Testis (tissue), 3 donors: ENCODE measurements around the gene NXPH2. TPM values are rescaled to one million over a fixed set of nuclear protein-coding genes. Genes with fewer than 3 reads are reported as not detected.

Experiments used
- DNase-seq: peaks from one replicate; pipeline ENCODE4 v3.0.0-alpha.2; 2019
- H3K27ac ChIP-seq, 2 donors: fragments of 200-600 bp; sonication (generic); one replicate each; pipeline ENCODE4 v1.5.1; 2019
- H3K27me3 ChIP-seq: fragments of 200-600 bp; sonication (generic); one replicate; pipeline ENCODE4 v1.5.1; 2019
- H3K36me3 ChIP-seq: fragments of 200-600 bp; sonication (generic); one replicate; pipeline ENCODE4 v1.5.1; 2017; ENCODE audit warnings: low read depth; ENCODE audit errors: missing control alignments
- H3K4me1 ChIP-seq: fragments of 200-600 bp; sonication (generic); one replicate; pipeline ENCODE4 v1.5.1; 2019
- H3K4me3 ChIP-seq, 2 donors: fragments of 200-600 bp; sonication (generic); one replicate each; pipeline ENCODE4 v1.5.1; 2017 to 2019
- H3K9me3 ChIP-seq: fragments of 200-600 bp; sonication (generic); one replicate; pipeline ENCODE4 v1.5.1; 2017
- POLR2A ChIP-seq: fragments of 450-650 bp; IDR thresholded peaks from one replicate; pipeline ENCODE4 v1.6.1; 2017; ENCODE audit warnings: antibody characterized with exemption, mild to moderate bottlenecking, moderate library complexity
- WGBS, 2 donors: methylation state at CpG; one replicate each; pipeline ENCODE4 v1.1.5; 2018; 5-methylcytosine and 5-hydroxymethylcytosine counted together
- intact Hi-C: fragments of 100-400 bp; cut with DNase I; formaldehyde crosslinking; loops from one replicate; pipeline ENCODE4 v1.15.1; 2023; ENCODE audit warnings: low total_unique reads
- polyA plus RNA-seq: library from polyadenylated mRNA; stranded (reverse); fragments of 350-450 nt; fragmentation: Illumina TruSeq; extraction: RNeasy Lipid Tissue Mini Kit (QIAGEN cat#74804); gene quantifications from one replicate; pipeline ENCODE4 v1.2.3, GENCODE V29; 2014; ENCODE audit warnings: low read depth, low replicate concordance; ENCODE audit not compliant: insufficient read depth
- total RNA-seq, 2 donors: library from RNA; depleted of rRNA; stranded (reverse); fragments of >200 nt; gene quantifications; one replicate each; pipeline ENCODE4 v1.2.3, GENCODE V29; 2016
- TF ChIP-seq, protein P1 (sequence below), 3 experiments: fragments of 450-650 bp in 2 of 3; fragments of 200-600 bp in 1 of 3; sonication (generic) in 1 of 3; IDR thresholded peaks; one replicate each; pipeline ENCODE4 v1.5.1; 2016 to 2019; ENCODE audit warnings: antibody characterized with exemption in 3 of 3, mild to moderate bottlenecking in 2 of 3, moderate library complexity in 1 of 3

The NXPH2 gene
- total and polyA plus RNA-seq, 3 donors from 2014 or later: 0.63 TPM; not detected in 2

DNA sequence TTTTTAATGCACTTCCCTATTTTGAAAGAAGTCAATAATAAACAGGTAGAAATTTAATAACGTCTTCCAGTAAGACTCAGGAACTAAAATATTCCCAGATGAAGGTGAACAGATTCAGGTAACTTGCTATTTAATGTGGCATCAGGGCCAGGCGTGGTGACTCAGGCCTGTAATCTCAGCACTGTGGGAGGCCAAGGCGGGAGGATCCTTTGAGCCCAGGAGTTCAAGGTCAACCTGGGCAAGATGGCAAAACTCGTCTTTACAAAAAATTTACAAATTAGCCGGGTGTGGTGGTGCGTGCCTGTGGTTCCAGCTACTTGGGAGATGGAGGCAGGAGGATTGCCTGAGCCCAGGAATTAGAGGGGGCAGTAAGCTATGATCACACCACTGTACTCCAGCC lies 81.8 kb downstream of the NXPH2 start:
- Histone ChIP-seq H3K27ac (no peak overlapping the region), H3K27me3 (no peaks in the 10 kb centered on the region), H3K9me3 (no peaks in the 10 kb centered on the region), H3K4me1 (no peaks in the 10 kb centered on the region), H3K36me3 (no peaks in the 10 kb centered on the region), H3K4me3 (no peak overlapping the region)
- DNase-seq: no peak
- intact Hi-C loops: no loop called here
- TF ChIP-seq POLR2A: no peak
- TF ChIP-seq, protein P1, sequence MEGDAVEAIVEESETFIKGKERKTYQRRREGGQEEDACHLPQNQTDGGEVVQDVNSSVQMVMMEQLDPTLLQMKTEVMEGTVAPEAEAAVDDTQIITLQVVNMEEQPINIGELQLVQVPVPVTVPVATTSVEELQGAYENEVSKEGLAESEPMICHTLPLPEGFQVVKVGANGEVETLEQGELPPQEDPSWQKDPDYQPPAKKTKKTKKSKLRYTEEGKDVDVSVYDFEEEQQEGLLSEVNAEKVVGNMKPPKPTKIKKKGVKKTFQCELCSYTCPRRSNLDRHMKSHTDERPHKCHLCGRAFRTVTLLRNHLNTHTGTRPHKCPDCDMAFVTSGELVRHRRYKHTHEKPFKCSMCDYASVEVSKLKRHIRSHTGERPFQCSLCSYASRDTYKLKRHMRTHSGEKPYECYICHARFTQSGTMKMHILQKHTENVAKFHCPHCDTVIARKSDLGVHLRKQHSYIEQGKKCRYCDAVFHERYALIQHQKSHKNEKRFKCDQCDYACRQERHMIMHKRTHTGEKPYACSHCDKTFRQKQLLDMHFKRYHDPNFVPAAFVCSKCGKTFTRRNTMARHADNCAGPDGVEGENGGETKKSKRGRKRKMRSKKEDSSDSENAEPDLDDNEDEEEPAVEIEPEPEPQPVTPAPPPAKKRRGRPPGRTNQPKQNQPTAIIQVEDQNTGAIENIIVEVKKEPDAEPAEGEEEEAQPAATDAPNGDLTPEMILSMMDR (IDR thresholded peaks at IDR 0.05): no peak
- WGBS, 2 donors: 76 to 78% methylated on average over 6 of the region's 6 CpGs

DNA sequence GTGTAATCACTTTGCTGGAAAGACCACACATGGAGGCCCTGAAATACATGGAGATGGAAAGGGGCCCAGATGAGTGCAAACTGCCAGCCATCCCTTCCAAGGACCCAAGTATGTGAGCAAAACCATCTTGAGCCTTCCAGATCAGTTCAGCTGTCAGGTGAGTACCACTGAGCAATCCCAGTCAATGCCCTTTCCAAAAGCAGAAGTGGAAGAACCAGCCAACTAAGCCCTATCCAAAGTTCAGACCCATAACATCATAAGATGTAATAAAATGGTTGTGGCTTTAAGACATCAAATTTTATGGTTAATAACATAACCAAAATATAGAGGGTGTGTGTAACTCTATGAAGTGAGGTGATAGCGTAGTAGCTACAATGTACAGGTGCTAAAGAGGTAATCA lies 88.5 kb downstream of the NXPH2 start:
- Histone ChIP-seq H3K27ac (no peak overlapping the region), H3K4me1 (no peaks in the 10 kb centered on the region), H3K36me3 (no peaks in the 10 kb centered on the region), H3K27me3 (no peaks in the 10 kb centered on the region), H3K4me3 (no peak overlapping the region), H3K9me3 (no peaks in the 10 kb centered on the region)
- TF ChIP-seq, protein P1 (IDR thresholded peaks at IDR 0.05): no peak
- no peak for TF ChIP-seq POLR2A
- intact Hi-C loops: no loop called here
- 92 to 100% methylated on average over 1 of the region's 1 CpG for WGBS, 2 donors
- DNase-seq: no peak

DNA sequence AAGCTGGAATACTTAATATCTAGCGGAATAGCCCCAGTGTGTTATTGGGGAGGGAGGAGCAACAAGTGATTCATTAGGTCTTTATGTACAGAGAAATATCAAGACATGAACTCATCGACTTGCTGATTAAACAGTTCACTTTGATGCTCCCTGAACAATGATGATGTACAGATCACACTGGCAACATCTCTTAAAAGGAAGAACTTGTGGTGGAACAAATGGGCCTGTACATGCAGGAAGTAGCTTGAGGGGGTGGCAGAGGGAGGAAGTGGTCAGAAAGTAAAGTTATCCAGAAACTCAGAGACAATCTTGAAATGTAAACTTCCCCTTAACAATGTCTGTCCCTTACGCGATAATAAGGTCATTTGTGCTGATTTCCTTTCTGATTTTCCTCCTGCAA lies 90.5 kb downstream of the NXPH2 start:
- no peak overlapping the region for H3K4me3 ChIP-seq
- no peak for DNase-seq
- no peaks in the 10 kb centered on the region for H3K36me3 ChIP-seq
- 61 to 65% methylated on average over 4 of the region's 4 CpGs for WGBS, 2 donors
- H3K27ac ChIP-seq: no peak overlapping the region
- TF ChIP-seq, protein P1 (IDR thresholded peaks at IDR 0.05): no peak
- no peak for TF ChIP-seq POLR2A
- intact Hi-C loops: no loop called here
- no peaks in the 10 kb centered on the region for H3K27me3 ChIP-seq
- no peaks in the 10 kb centered on the region for H3K4me1 ChIP-seq
- H3K9me3 ChIP-seq: no peaks in the 10 kb centered on the region

DNA sequence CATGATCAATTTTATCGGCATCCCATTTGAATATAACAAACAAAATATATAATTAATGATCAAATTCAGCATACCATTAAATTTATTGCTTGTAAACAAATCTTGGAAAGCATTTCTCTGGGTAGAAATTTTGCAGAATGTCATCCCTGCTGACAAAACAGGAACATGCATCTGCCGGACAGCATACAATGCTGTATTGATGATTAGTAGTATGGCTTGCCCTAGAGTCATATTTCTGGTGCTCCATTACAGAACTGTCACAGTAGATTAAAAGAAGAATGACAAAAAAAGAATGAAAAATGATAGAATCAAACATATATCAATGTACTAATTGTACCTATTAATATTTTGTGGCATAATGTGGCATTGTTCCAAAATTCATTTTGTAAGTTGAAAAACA lies 98.0 kb downstream of the NXPH2 start:
- no peak overlapping the region for H3K4me3 ChIP-seq
- no peaks in the 10 kb centered on the region for H3K36me3 ChIP-seq
- no peaks in the 10 kb centered on the region for H3K27me3 ChIP-seq
- H3K4me1 ChIP-seq: no peaks in the 10 kb centered on the region
- WGBS, 2 donors: 74 to 82% methylated on average over 2 of the region's 2 CpGs
- H3K9me3 ChIP-seq: no peaks in the 10 kb centered on the region
- no peak for DNase-seq
- intact Hi-C loops: no loop called here
- no peak overlapping the region for H3K27ac ChIP-seq
- TF ChIP-seq POLR2A: no peak
- TF ChIP-seq, protein P1 (IDR thresholded peaks at IDR 0.05): no peak

DNA sequence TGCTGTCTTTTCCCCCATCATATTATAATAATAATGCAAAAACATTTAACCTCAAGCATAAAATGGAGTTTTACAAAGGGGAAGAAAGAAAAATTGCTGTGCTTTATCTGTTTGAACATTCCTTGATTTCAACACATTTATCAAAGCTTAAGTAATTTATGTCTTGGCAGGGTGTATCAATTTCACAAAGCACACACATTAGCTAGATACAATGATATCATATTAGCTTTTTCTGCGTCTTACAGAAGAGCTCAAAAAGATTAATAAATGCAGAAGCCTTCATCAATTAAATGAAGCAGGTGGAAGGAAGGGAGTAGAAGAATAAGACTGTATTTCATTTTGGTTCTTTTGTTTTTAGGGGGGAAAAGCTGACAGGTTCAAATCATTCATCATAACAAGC lies 103.0 kb downstream of the NXPH2 start:
- 26 to 40% methylated on average over 1 of the region's 1 CpG for WGBS, 2 donors
- intact Hi-C loops: no loop called here
- no peak overlapping the region for H3K27ac ChIP-seq
- no peak overlapping the region for H3K4me3 ChIP-seq
- H3K36me3 ChIP-seq: no peaks in the 10 kb centered on the region
- DNase-seq: no peak
- H3K9me3 ChIP-seq: no peaks in the 10 kb centered on the region
- no peaks in the 10 kb centered on the region for H3K4me1 ChIP-seq
- no peaks in the 10 kb centered on the region for H3K27me3 ChIP-seq
- no peak for TF ChIP-seq POLR2A
- TF ChIP-seq, protein P1 (IDR thresholded peaks at IDR 0.05): no peak
